Activated naive CD4-positive, alpha-beta T cell treated with anti-CD3 and anti-CD28 coated beads, Interleukin-2, amount 10 ng/mL, durations not matched to agents 7 days and 5 days (primary cell): ENCODE data around the gene NDST3.

ENCODE experiments used
- CTCF ChIA-PET: fragments of 350-600 bp; sonication (Branson Sonifier 250); formaldehyde crosslinking; loops from one replicate; lab custom pipeline; 2021; ENCODE audit warnings: antibody characterized with exemption; lab: Charles Lee
- DNase-seq: peaks from one replicate; pipeline ENCODE4 v3.0.0-alpha.2; 2020
- H3K27ac Mint-ChIP-seq: one replicate; pipeline ENCODE4 v1.8.0; 2021; ENCODE audit warnings: mild to moderate bottlenecking, moderate library complexity, mixed read lengths
- H3K27me3 Mint-ChIP-seq: one replicate; pipeline ENCODE4 v1.8.0; 2021; ENCODE audit warnings: mild to moderate bottlenecking, mixed read lengths
- H3K36me3 Mint-ChIP-seq: one replicate; pipeline ENCODE4 v1.8.0; 2021; ENCODE audit warnings: mixed read lengths
- H3K4me1 Mint-ChIP-seq: one replicate; pipeline ENCODE4 v1.8.0; 2021; ENCODE audit warnings: mixed read lengths
- H3K4me3 Mint-ChIP-seq: one replicate; pipeline ENCODE4 v1.8.0; 2021; ENCODE audit warnings: mild to moderate bottlenecking, moderate library complexity, mixed read lengths
- H3K9me3 Mint-ChIP-seq: one replicate; pipeline ENCODE4 v1.8.0; 2021; ENCODE audit warnings: mixed read lengths

Gene NDST3

GRCh38 chr4:118034053-118034785 lies at the start of gene NDST3:
Gene NDST3 (plus strand): TSS chr4:118034486. CDS start chr4:118053911, 19,425 bp downstream.
- H3K27me3 Mint-ChIP-seq = peaks cover 34% of the 10 kb centered on the region
- CTCF ChIA-PET = no interaction called here
- no peak for DNase-seq
- H3K4me3 Mint-ChIP-seq = no peak within 1 kb of the TSS
- H3K9me3 Mint-ChIP-seq = no peaks in the 10 kb centered on the region
- H3K27ac Mint-ChIP-seq = no peak within 1 kb of the TSS
- peaks cover 11% of the 10 kb centered on the region for H3K4me1 Mint-ChIP-seq
- no peaks in the 10 kb centered on the region for H3K36me3 Mint-ChIP-seq

- H3K36me3 Mint-ChIP-seq = no peaks in the 10 kb centered on the region
- no peaks in the 10 kb centered on the region for H3K9me3 Mint-ChIP-seq
- DNase-seq = no peak
- H3K4me3 Mint-ChIP-seq = no peak overlapping the region
- peaks cover 2% of the 10 kb centered on the region for H3K4me1 Mint-ChIP-seq
- H3K27me3 Mint-ChIP-seq = no peaks in the 10 kb centered on the region
- no peak overlapping the region for H3K27ac Mint-ChIP-seq
- CTCF ChIA-PET = no interaction called here
Observed at GRCh38 chr4:117986321-117986720, 48.0 kb upstream of the NDST3 start.

GRCh38 chr4:117987464-117987863 lies 46.8 kb upstream of the NDST3 start:
- Mint-ChIP-seq H3K4me1 (peaks cover 2% of the 10 kb centered on the region), H3K9me3 (no peaks in the 10 kb centered on the region), H3K36me3 (no peaks in the 10 kb centered on the region), H3K27ac (no peak overlapping the region), H3K4me3 (no peak overlapping the region), H3K27me3 (no peaks in the 10 kb centered on the region)
- CTCF ChIA-PET = no interaction called here
- no peak for DNase-seq

GRCh38 chr4:117996891-117997290 lies 37.4 kb upstream of the NDST3 start:
- H3K27me3 Mint-ChIP-seq = no peaks in the 10 kb centered on the region
- no peak overlapping the region for H3K4me3 Mint-ChIP-seq
- H3K9me3 Mint-ChIP-seq = no peaks in the 10 kb centered on the region
- H3K36me3 Mint-ChIP-seq = no peaks in the 10 kb centered on the region
- CTCF ChIA-PET = no interaction called here
- no peak for DNase-seq
- no peak overlapping the region for H3K27ac Mint-ChIP-seq
- no peaks in the 10 kb centered on the region for H3K4me1 Mint-ChIP-seq

GRCh38 chr4:118004088-118004487 lies 30.2 kb upstream of the NDST3 start:
- CTCF ChIA-PET = interaction anchor here (0.6 kb wide), 1 partner anchor 1124 kb away, joined by 3 read pairs; no protein-coding TSS in a partner anchor
- DNase-seq = no peak
- Mint-ChIP-seq H3K9me3 (no peaks in the 10 kb centered on the region), H3K27me3 (no peaks in the 10 kb centered on the region), H3K4me3 (no peak overlapping the region), H3K36me3 (no peaks in the 10 kb centered on the region), H3K27ac (no peak overlapping the region), H3K4me1 (no peaks in the 10 kb centered on the region)

GRCh38 chr4:118005883-118006282 lies 28.4 kb upstream of the NDST3 start:
- no peaks in the 10 kb centered on the region for H3K4me1 Mint-ChIP-seq
- no peak overlapping the region for H3K27ac Mint-ChIP-seq
- CTCF ChIA-PET = interaction anchor here (1.7 kb wide), 1 partner anchor 265 kb away, joined by 3 read pairs; no protein-coding TSS in a partner anchor
- H3K36me3 Mint-ChIP-seq = no peaks in the 10 kb centered on the region
- H3K4me3 Mint-ChIP-seq = no peak overlapping the region
- H3K27me3 Mint-ChIP-seq = no peaks in the 10 kb centered on the region
- no peak for DNase-seq
- H3K9me3 Mint-ChIP-seq = no peaks in the 10 kb centered on the region

DNA sequence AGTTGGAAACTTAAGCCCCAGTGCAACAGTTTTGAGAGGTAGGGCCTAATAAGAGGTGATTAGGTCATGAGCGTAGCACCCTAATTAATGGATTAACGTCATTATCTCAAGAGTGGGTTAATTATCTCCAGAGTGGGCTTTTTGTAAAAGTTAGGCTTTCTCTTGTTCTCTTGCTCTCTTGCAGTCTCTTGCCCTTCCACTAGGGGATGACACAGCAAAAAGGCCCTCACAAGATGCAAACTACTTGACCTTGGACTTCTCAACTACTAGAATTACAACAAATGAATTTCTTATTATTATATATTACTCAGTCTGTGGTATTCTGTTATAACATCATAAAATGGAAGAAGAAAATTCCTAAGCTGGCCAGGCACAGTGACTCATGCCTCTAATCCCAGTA lies 22.1 kb upstream of the NDST3 start:
- no peaks in the 10 kb centered on the region for H3K27me3 Mint-ChIP-seq

GRCh38 chr4:118014831-118015230 lies 19.5 kb upstream of the NDST3 start:
- Mint-ChIP-seq H3K27ac (no peak overlapping the region), H3K4me3 (no peak overlapping the region), H3K27me3 (no peaks in the 10 kb centered on the region), H3K9me3 (no peaks in the 10 kb centered on the region), H3K36me3 (no peaks in the 10 kb centered on the region), H3K4me1 (no peaks in the 10 kb centered on the region)
- no peak for DNase-seq
- CTCF ChIA-PET = no interaction called here

More for the DNA sequence above, 22.1 kb upstream of the NDST3 start:
- Mint-ChIP-seq H3K27ac (no peak overlapping the region), H3K36me3 (no peaks in the 10 kb centered on the region), H3K9me3 (no peaks in the 10 kb centered on the region), H3K4me3 (no peak overlapping the region), H3K4me1 (no peaks in the 10 kb centered on the region)
- DNase-seq = no peak
- CTCF ChIA-PET = no interaction called here

- no peaks in the 10 kb centered on the region for H3K27me3 Mint-ChIP-seq
- H3K36me3 Mint-ChIP-seq = no peaks in the 10 kb centered on the region
- CTCF ChIA-PET = no interaction called here
Observed at GRCh38 chr4:118018381-118019145, 15.7 kb upstream of the NDST3 start.

DNA sequence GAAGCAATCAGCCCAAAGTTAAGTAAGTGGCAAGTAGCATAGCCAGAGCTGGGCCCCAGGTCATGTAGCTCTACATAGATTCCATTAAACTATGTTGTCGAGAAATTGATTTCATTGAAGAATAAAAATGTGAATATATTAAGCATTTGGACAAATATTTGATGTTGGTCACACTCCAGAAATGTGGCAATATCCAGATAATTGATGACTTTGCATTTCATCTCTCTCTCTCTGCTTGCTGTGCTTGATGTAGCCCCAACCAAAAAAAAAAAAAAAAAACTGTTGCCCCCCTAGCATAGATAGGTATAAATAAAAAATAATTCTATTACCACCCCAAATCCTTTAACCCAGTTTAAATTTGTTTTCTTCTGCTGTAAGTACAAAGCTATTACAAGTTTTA lies 7.5 kb upstream of the NDST3 start:
- Mint-ChIP-seq H3K27ac (no peak overlapping the region), H3K27me3 (peaks cover 10% of the 10 kb centered on the region), H3K4me3 (no peak overlapping the region), H3K4me1 (no peaks in the 10 kb centered on the region), H3K9me3 (no peaks in the 10 kb centered on the region), H3K36me3 (no peaks in the 10 kb centered on the region)
- CTCF ChIA-PET = no interaction called here
- no peak for DNase-seq

More at GRCh38 chr4:118018381-118019145, 15.7 kb upstream of the NDST3 start:
- Mint-ChIP-seq H3K9me3 (no peaks in the 10 kb centered on the region), H3K4me1 (no peaks in the 10 kb centered on the region), H3K4me3 (no peak overlapping the region), H3K27ac (no peak overlapping the region)
- DNase-seq = no peak

- Mint-ChIP-seq H3K36me3 (no peaks in the 10 kb centered on the region), H3K4me3 (no peak overlapping the region), H3K27me3 (peaks cover 32% of the 10 kb centered on the region), H3K27ac (no peak overlapping the region), H3K9me3 (no peaks in the 10 kb centered on the region), H3K4me1 (peaks cover 10% of the 10 kb centered on the region)
- CTCF ChIA-PET = no interaction called here
- no peak for DNase-seq
Observed at GRCh38 chr4:118029224-118029623, 5.1 kb upstream of the NDST3 start.

DNA sequence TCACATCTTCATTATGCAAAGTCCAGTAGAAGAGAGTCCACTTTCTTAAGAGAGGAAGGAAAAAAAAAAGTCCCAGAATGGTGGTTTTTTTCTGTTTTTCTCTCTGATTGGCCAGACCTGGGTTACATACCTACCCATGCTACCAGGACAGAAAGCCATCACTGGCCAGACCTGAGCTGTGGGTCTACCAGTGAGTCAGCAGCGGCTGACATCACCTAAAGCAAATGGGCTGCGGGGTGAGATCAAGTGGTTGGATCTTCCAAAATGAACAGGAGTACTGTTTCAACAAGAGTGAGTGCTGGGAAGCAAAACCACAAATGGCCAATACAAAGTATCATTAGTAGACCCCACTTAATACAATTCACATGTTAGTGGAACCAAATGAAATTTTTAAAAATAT lies 1.6 kb upstream of the NDST3 start:
- Mint-ChIP-seq H3K4me1 (peaks cover 11% of the 10 kb centered on the region), H3K27me3 (peaks cover 34% of the 10 kb centered on the region), H3K36me3 (no peaks in the 10 kb centered on the region), H3K9me3 (no peaks in the 10 kb centered on the region), H3K4me3 (no peak overlapping the region), H3K27ac (no peak overlapping the region)
- DNase-seq = no peak
- CTCF ChIA-PET = no interaction called here

- H3K4me1 Mint-ChIP-seq = peaks cover 11% of the 10 kb centered on the region
- no peak overlapping the region for H3K27ac Mint-ChIP-seq
- no peak overlapping the region for H3K4me3 Mint-ChIP-seq
- no peaks in the 10 kb centered on the region for H3K36me3 Mint-ChIP-seq
- no peaks in the 10 kb centered on the region for H3K9me3 Mint-ChIP-seq
- CTCF ChIA-PET = no interaction called here
- peak; percentile 21 for DNase-seq
- peaks cover 34% of the 10 kb centered on the region for H3K27me3 Mint-ChIP-seq
Observed at GRCh38 chr4:118033148-118034052, 886 bp upstream of the NDST3 start.

DNA sequence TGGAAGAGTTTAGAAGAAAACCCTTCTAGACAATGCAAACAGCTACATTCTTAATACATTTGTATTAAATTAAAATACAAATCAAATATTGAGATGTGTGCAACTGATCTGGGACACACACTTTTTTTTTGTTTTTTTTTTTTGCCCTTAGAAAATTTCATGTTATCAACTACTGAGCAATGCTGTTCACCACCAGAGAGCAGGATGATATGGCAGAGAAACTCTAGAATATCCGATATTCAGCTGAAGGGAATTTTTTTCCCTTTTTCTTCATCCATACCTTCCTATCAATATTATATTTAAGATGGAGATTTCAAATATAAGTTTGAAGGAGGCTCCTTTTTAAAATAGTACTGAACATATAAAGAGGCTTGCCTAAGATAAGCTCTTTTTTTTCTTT lies 1.0 kb downstream of the NDST3 start:
- no peaks in the 10 kb centered on the region for H3K36me3 Mint-ChIP-seq
- H3K4me1 Mint-ChIP-seq = peaks cover 11% of the 10 kb centered on the region
- no peak for DNase-seq
- H3K4me3 Mint-ChIP-seq = no peak overlapping the region
- peaks cover 34% of the 10 kb centered on the region for H3K27me3 Mint-ChIP-seq
- CTCF ChIA-PET = no interaction called here
- H3K9me3 Mint-ChIP-seq = no peaks in the 10 kb centered on the region
- no peak overlapping the region for H3K27ac Mint-ChIP-seq
